Mucosa of descending colon (tissue), 3 donors: ENCODE results near the gene PLEKHG3. TPM values are rescaled to one million over a fixed set of nuclear protein-coding genes. Genes with fewer than 3 reads are reported as not detected.

Source experiments
- ATAC-seq: fragments of 200-7000 bp; cut with Tn5 transposase; one replicate; pipeline ENCODE4 v1.9.1; 2020; ENCODE audit warnings: mild to moderate bottlenecking, moderate library complexity
- DNase-seq, 3 donors: peaks; one replicate each; pipeline ENCODE4 v3.0.0-alpha.2; 2020
- H3K36me3 ChIP-seq: fragments of 200-600 bp; one replicate; pipeline ENCODE4 v1.8.0; 2021; ENCODE audit warnings: low read depth, mild to moderate bottlenecking
- H3K4me1 ChIP-seq: fragments of 200-600 bp; one replicate; pipeline ENCODE4 v1.8.0; 2021; ENCODE audit warnings: low read depth, mild to moderate bottlenecking
- H3K4me3 ChIP-seq: fragments of 200-600 bp; one replicate; pipeline ENCODE4 v1.8.0; 2021; ENCODE audit warnings: mild to moderate bottlenecking
- H3K9me3 ChIP-seq: fragments of 200-600 bp; one replicate; pipeline ENCODE4 v1.8.0; 2021; ENCODE audit warnings: mild to moderate bottlenecking
- CTCF ChIP-seq: fragments of 200-600 bp; IDR thresholded peaks from one replicate; pipeline ENCODE4 v1.8.0; 2022; ENCODE audit warnings: antibody characterized with exemption, mild to moderate bottlenecking
- intact Hi-C, 2 donors: fragments of 100-400 bp; cut with DNase I in 1 of 2; cut with micrococcal nuclease in 1 of 2; formaldehyde crosslinking; loops; one replicate each; pipeline versions ENCODE4 v1.11.0 to v1.11.1; 2022; cut with DNase I, micrococcal nuclease
- total RNA-seq, 3 donors: library from RNA; stranded (reverse); fragmentation: NEBNext Ultra II Directional in 2 of 3; extraction: Animal tissue kit (Norgen Biotek cat#: 25700) in 2 of 3; gene quantifications; one replicate each; pipeline versions ENCODE4 v1.2.1 to v1.2.4, GENCODE V29; 2021 to 2023
- donor health status: DM: no; HTN: no; CAD: no; lungs with moderate emphysema.
- donor health status: DM: no; HTN: no; CAD: no.
- donor health status: DM: no; HTN: yes; CAD: no.

PLEKHG3 gene
- total RNA-seq, 3 donors from 2014 or later = 72.0 to 96.6 (median 91.4) TPM

GRCh38 chr14:64748995-64749714 lies 44.9 kb downstream of the PLEKHG3 start:
- intact Hi-C loops = no loop called here
- ATAC-seq (no peak), DNase-seq (no peak)
- TF ChIP-seq CTCF = no peak
- Histone ChIP-seq H3K4me1 (no peaks in the 10 kb centered on the region), H3K9me3 (no peaks in the 10 kb centered on the region), H3K4me3 (no peak overlapping the region), H3K36me3 (no peaks in the 10 kb centered on the region)

GRCh38 chr14:64752909-64753308 lies 48.7 kb downstream of the PLEKHG3 start:
- DNase-seq (no peak), ATAC-seq (no peak)
- no peak for TF ChIP-seq CTCF
- no peaks in the 10 kb centered on the region for H3K9me3 ChIP-seq
- H3K4me3 ChIP-seq = no peak overlapping the region
- H3K36me3 ChIP-seq = no peaks in the 10 kb centered on the region
- intact Hi-C loops = no loop called here
- H3K4me1 ChIP-seq = peaks cover 11% of the 10 kb centered on the region

GRCh38 chr14:64753374-64753773 lies 49.1 kb downstream of the PLEKHG3 start:
- Histone ChIP-seq H3K36me3 (no peaks in the 10 kb centered on the region), H3K9me3 (no peaks in the 10 kb centered on the region), H3K4me3 (no peak overlapping the region), H3K4me1 (peaks cover 16% of the 10 kb centered on the region)
- no peak for DNase-seq
- intact Hi-C loops = no loop called here
- no peak for TF ChIP-seq CTCF
- ATAC-seq = no peak

GRCh38 chr14:64753999-64754398 lies 49.8 kb downstream of the PLEKHG3 start:
- H3K36me3 ChIP-seq = no peaks in the 10 kb centered on the region
- no peak for TF ChIP-seq CTCF

GRCh38 chr14:64754685-64755084 lies 50.5 kb downstream of the PLEKHG3 start:
- DNase-seq (no peak), ATAC-seq (no peak)
- intact Hi-C loops = no loop called here
- peaks cover 18% of the 10 kb centered on the region for H3K4me1 ChIP-seq
- no peaks in the 10 kb centered on the region for H3K36me3 ChIP-seq
- TF ChIP-seq CTCF = no peak
- no peaks in the 10 kb centered on the region for H3K9me3 ChIP-seq
- H3K4me3 ChIP-seq = no peak overlapping the region

More at GRCh38 chr14:64753999-64754398, 49.8 kb downstream of the PLEKHG3 start:
- Histone ChIP-seq H3K4me3 (no peak overlapping the region), H3K4me1 (peaks cover 18% of the 10 kb centered on the region), H3K9me3 (no peaks in the 10 kb centered on the region)
- DNase-seq (no peak), ATAC-seq (no peak)
- intact Hi-C loops = no loop called here
